Transverse colon (tissue), 4 donors: ENCODE measurements around the gene KRIT1. TPM values are rescaled to one million over a fixed set of nuclear protein-coding genes. Genes with fewer than 3 reads are reported as not detected.

Experiments
- DNase-seq: peaks from one replicate; pipeline ENCODE4 v3.0.0-alpha.2; 2019
- H3K27ac ChIP-seq, 4 donors: fragments of 200-600 bp; sonication (generic); 2 replicates each; pipeline ENCODE4 v1.5.1; 2016 to 2018; ENCODE audit warnings: inconsistent platforms in 4 of 4
- H3K27me3 ChIP-seq: fragments of 200-600 bp; sonication (generic); 2 replicates; pipeline ENCODE4 v1.5.1; 2017; ENCODE audit warnings: inconsistent platforms
- H3K36me3 ChIP-seq, 4 donors: fragments of 200-600 bp; sonication (generic); 2 replicates each; pipeline ENCODE4 v1.5.1; 2017 to 2019; ENCODE audit warnings: inconsistent platforms in 4 of 4
- H3K4me1 ChIP-seq, 4 donors: fragments of 200-600 bp; sonication (generic); 2 replicates each; pipeline ENCODE4 v1.5.1; 2017 to 2020; ENCODE audit warnings: inconsistent platforms in 4 of 4
- H3K4me3 ChIP-seq, 4 donors: fragments of 200-600 bp; sonication (generic); 1 replicate in 1 of 4; 2 replicates in 3 of 4; pipeline versions ENCODE4 v1.5.1 to v1.6.1; 2017 to 2019; ENCODE audit warnings: inconsistent platforms in 4 of 4
- H3K9me3 ChIP-seq, 2 donors: fragments of 200-600 bp; sonication (generic); 2 replicates each; pipeline ENCODE4 v1.5.1; 2017 to 2019; ENCODE audit warnings: inconsistent platforms in 2 of 2
- EP300 ChIP-seq: sonication (generic); formaldehyde crosslinking; IDR thresholded peaks from one replicate; pipeline ENCODE4 v1.6.1; 2017; ENCODE audit warnings: antibody characterized with exemption, low read depth
- POLR2A ChIP-seq: fragments of 450-650 bp; IDR thresholded peaks from one replicate; pipeline ENCODE4 v1.6.1; 2016; ENCODE audit warnings: antibody characterized with exemption, mild to moderate bottlenecking, moderate library complexity
- POLR2AphosphoS5 ChIP-seq, 3 donors: sonication (generic); formaldehyde crosslinking; IDR thresholded peaks; one replicate each; pipeline ENCODE4 v1.6.1; 2016; ENCODE audit warnings: antibody characterized with exemption in 3 of 3
- WGBS, 2 donors: methylation state at CpG; one replicate each; pipeline ENCODE4 v1.1.5; 2018; ENCODE audit warnings: low coverage in 1 of 2; 5-methylcytosine and 5-hydroxymethylcytosine counted together
- in situ Hi-C, 4 donors: fragments of 200-750 bp; cut with MboI; loops; one replicate each; pipeline versions ENCODE4 v1.15.0 to v1.15.1; 2017; ENCODE audit warnings: low sequenced_read_pairs in 3 of 4, low pct_ligation_motif_present in 1 of 4, low pct_unique_long_range_greater_than_20kb in 1 of 4
- intact Hi-C: fragments of 100-400 bp; cut with DNase I; formaldehyde crosslinking; loops from one replicate; pipeline ENCODE4 v1.15.1; 2023; ENCODE audit warnings: low total_unique reads
- total RNA-seq, 4 donors: library from RNA; depleted of rRNA; stranded (reverse); fragments of >200 nt; gene quantifications; one replicate each; pipeline ENCODE4 v1.1.0, GENCODE V29; 2016
- TF ChIP-seq, protein P1 (sequence below), 5 experiments: fragments of 200-600 bp in 3 of 5; fragments of 450-650 bp in 2 of 5; sonication (generic) in 3 of 5; IDR thresholded peaks; 1 replicate in 2 of 5; 2 replicates in 3 of 5; pipeline ENCODE4 v1.5.1; 2016 to 2017; ENCODE audit warnings: antibody characterized with exemption in 5 of 5, inconsistent platforms in 3 of 5, mild to moderate bottlenecking in 2 of 5, moderate library complexity in 1 of 5

The KRIT1 gene
- total RNA-seq: 10 to 100 TPM; 29.9 to 95.7 (median 65.5) TPM

DNA sequence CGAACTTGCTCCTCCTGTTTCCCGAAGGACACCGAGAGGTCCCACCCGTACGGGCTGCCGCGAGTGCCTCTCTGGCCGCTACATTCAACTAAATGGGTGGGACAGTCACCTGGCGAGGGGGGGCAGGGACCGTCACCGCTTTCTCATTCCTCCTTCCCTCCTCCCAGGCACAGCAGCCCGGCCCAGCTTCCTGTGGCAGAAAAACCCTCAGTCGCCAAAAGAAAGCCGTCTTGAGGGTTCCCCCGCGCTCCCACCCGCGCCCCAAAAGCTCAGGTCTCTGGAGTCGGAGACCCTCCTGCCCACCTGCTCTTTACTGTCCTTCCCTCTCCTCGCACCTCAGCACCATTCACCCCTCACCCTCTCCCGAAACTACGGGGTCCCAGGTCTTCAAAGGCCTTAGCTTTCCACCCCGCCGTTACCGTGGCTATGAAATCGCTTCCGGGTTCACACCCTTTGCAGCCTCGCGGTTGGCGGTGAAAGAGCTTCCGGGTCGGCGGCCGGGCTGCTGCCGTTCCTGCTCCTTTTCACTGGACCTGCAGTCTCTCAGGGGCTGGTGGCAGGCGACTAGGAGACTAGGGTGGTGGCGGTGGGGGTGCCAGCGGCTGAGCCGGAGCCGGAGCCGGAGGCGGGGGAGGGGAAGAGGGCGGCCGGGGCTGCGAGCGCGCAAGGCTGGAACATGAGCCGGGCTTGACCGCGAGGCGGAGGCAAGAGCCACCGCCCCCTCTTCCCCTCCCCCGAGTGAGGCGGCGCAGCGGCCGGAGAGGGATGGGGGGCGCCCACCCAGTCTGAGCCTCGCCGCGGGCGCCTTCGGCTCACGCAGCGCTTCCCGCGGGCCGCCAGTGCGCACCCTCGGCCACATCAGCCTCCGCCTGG is at the start of gene KRIT1, which contains the start of gene ANKIB1:
TSS of gene KRIT1 (minus strand) at position 428 of the 873 bp plus-strand sequence. CDS start 3,779 bp downstream, outside the sequence.
TSS of gene ANKIB1 (plus strand) at position 488 of the 873 bp plus-strand sequence. CDS start 49,005 bp downstream, outside the sequence.
- peak within 1 kb of the TSS; percentile 81 to 91 (median 87) for H3K4me3 ChIP-seq
- TF ChIP-seq POLR2A (peak; percentile 76), EP300 (no peak), POLR2AphosphoS5 (IDR thresholded peaks at IDR 0.05) (peak; percentile 66 to 82 (median 78))
- TF ChIP-seq, protein P1, sequence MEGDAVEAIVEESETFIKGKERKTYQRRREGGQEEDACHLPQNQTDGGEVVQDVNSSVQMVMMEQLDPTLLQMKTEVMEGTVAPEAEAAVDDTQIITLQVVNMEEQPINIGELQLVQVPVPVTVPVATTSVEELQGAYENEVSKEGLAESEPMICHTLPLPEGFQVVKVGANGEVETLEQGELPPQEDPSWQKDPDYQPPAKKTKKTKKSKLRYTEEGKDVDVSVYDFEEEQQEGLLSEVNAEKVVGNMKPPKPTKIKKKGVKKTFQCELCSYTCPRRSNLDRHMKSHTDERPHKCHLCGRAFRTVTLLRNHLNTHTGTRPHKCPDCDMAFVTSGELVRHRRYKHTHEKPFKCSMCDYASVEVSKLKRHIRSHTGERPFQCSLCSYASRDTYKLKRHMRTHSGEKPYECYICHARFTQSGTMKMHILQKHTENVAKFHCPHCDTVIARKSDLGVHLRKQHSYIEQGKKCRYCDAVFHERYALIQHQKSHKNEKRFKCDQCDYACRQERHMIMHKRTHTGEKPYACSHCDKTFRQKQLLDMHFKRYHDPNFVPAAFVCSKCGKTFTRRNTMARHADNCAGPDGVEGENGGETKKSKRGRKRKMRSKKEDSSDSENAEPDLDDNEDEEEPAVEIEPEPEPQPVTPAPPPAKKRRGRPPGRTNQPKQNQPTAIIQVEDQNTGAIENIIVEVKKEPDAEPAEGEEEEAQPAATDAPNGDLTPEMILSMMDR (IDR thresholded peaks at IDR 0.05): peak in 2 of 5 experiments; percentile 24 to 29
- no peaks in the 10 kb centered on the region for H3K9me3 ChIP-seq
- H3K36me3 ChIP-seq: peaks cover 0 to 6% (median 3%) of the 10 kb centered on the region in 4 donors
- 0% methylated on average over 5 to 42 of the region's 71 CpGs for WGBS, 2 donors
- H3K27me3 ChIP-seq: no peaks in the 10 kb centered on the region
- intact Hi-C loops (loop anchor here (5.0 kb wide), 1 partner anchor 202 kb away; the partner anchor contains the start of gene GATAD1), in situ Hi-C loops (loop anchor here in 2 of 4 donors (25.0 kb wide), 1 partner anchor 192 kb away; the partner anchor contains the start of gene GATAD1 (in 2 of the 2))
- peak within 1 kb of the TSS; percentile 89 to 99 (median 94) for H3K27ac ChIP-seq
- peaks cover 13 to 40% (median 27%) of the 10 kb centered on the region in 4 donors for H3K4me1 ChIP-seq
- peak; percentile 90 for DNase-seq

DNA sequence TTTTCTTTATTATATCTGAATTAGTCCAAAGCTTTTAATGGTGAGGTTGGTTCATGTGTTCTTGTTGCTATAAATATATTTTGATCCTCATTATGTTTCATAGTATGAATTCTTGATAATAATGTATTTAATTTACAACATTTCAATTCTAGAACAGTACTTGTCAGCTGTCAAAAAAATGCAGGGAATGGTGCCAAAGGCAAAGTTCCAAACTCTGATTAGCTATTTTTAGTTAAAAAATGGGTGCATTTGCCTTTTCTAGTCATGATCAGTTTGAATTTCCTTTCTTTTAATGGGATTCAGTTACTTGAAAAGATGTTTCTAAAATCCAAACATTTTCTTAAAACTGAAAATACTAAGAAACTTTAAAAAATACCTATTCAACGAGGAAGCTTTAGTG is 49.7 kb upstream of the KRIT1 start:
- no peak for TF ChIP-seq EP300
- TF ChIP-seq, protein P1 (IDR thresholded peaks at IDR 0.05): no peak
- 69 to 86% methylated on average over 1 of the region's 1 CpG for WGBS, 2 donors
- H3K4me1 ChIP-seq: peaks cover 9 to 24% (median 14%) of the 10 kb centered on the region in 4 donors
- no peak overlapping the region for H3K27ac ChIP-seq
- no peaks in the 10 kb centered on the region for H3K27me3 ChIP-seq
- no peak overlapping the region for H3K4me3 ChIP-seq
- peaks cover 0 to 2% (median 0%) of the 10 kb centered on the region in 4 donors for H3K36me3 ChIP-seq
- no peak for DNase-seq
- no peaks in the 10 kb centered on the region for H3K9me3 ChIP-seq
- in situ Hi-C loops: no loop called here
- intact Hi-C loops: no loop called here

DNA sequence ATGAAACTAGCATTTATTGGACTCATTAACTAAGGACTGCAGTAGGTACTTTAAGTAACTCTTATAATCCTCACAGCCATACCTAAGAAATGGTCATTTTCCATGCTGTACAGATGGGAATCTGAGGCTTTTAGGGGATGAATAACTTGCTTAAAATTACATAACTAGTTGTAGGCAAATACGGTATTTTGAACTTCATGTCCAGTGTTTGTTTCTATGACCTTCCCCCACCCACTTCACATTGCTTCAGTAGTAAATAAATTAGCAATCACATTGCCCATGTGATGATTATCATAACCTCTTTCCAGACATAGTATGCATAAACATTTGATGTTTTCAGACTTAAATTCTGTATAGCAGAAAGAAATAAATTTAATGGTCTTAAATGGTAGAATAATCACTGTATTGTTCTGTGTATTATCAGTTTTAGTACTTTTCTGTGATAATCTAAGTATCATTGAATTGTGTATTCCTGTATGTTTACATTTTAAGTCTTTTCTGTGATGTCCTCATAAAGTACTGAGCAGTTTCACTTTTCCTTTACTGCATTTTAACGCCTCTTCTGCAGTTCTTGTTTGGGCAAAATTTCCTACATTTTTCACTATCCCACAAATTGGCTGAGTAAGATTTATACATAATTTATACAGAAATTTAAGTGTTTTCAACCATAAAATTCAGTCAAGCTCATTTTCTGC is 48.3 kb upstream of the KRIT1 start:
- H3K27ac ChIP-seq: peak overlapping the region in 2 of 4 donors; percentile 41 to 42
- peak overlapping the region in 2 of 4 donors; percentile 10 to 29 for H3K4me3 ChIP-seq
- 33 to 39% methylated on average over 2 of the region's 2 CpGs for WGBS, 2 donors
- peaks cover 9 to 24% (median 14%) of the 10 kb centered on the region in 4 donors for H3K4me1 ChIP-seq
- TF ChIP-seq POLR2AphosphoS5 (IDR thresholded peaks at IDR 0.05) (no peak), POLR2A (no peak), EP300 (no peak)
- TF ChIP-seq, protein P1 (IDR thresholded peaks at IDR 0.05): no peak
- no peak for DNase-seq
- H3K9me3 ChIP-seq: no peaks in the 10 kb centered on the region
- H3K27me3 ChIP-seq: no peaks in the 10 kb centered on the region
- intact Hi-C loops (no loop called here), in situ Hi-C loops (no loop called here)
- H3K36me3 ChIP-seq: no peaks in the 10 kb centered on the region

DNA sequence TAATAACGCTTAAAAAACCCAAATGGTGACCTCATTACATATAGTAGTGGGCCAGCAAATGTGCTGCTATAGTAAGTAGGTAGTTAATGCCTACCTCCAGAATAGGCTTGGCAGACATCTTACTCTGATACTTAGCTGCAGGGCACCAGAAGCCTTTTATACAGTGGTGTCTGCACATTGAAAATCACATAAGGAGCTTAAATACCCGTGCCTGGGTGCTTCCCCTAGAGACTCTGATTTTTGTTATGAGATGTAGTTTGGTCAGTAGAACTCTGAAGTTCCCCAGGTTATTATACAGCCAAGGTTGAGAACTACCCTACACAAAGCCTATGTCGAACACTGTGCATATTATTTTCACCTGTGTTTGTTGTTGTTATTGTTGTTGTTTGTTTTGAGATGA is 47.3 kb upstream of the KRIT1 start:
- H3K9me3 ChIP-seq: no peaks in the 10 kb centered on the region
- no peak overlapping the region for H3K4me3 ChIP-seq
- no peak overlapping the region for H3K27ac ChIP-seq
- intact Hi-C loops: no loop called here
- DNase-seq: no peak
- no peaks in the 10 kb centered on the region for H3K27me3 ChIP-seq
- no peaks in the 10 kb centered on the region for H3K36me3 ChIP-seq
- in situ Hi-C loops: no loop called here
- 68 to 80% methylated on average over 3 of the region's 3 CpGs for WGBS, 2 donors
- no peak for TF ChIP-seq POLR2A
- no peak for TF ChIP-seq POLR2AphosphoS5 (IDR thresholded peaks at IDR 0.05)
- no peak for TF ChIP-seq EP300
- TF ChIP-seq, protein P1 (IDR thresholded peaks at IDR 0.05): no peak
- H3K4me1 ChIP-seq: peaks cover 9 to 20% (median 14%) of the 10 kb centered on the region in 4 donors
